H1 (cell line): Measurements from ENCODE around the gene FKBP10. TPM values are rescaled to one million over a fixed set of nuclear protein-coding genes. Genes with fewer than 3 reads are reported as not detected.

Source experiments
- CTCF ChIA-PET: fragments of 300-600 bp; sonication (Branson Sonifier 250); formaldehyde crosslinking; loops from one replicate; lab custom pipeline; 2021; ENCODE audit not compliant: partially characterized antibody; lab: Charles Lee
- POLR2A ChIA-PET: fragments of 300-600 bp; sonication (Branson Sonifier 250); formaldehyde crosslinking; loops from one replicate; lab custom pipeline; 2021; ENCODE audit warnings: inconsistent platforms; ENCODE audit not compliant: partially characterized antibody; lab: Charles Lee
- DNase-seq, 2 experiments: peaks; one replicate each; pipeline versions ENCODE4 v3.0.0 to v3.0.0-alpha.2; 2010 to 2022; ENCODE audit warnings: low spot score in 2 of 2, low read depth in 1 of 2, mixed read lengths in 1 of 2
- FAIRE-seq: peaks from 2 replicates; lab custom pipeline; 2011; peaks lifted over from hg19 to GRCh38; lab: Jason Lieb, UNC
- H2AFZ ChIP-seq: 2 replicates; pipeline ENCODE4 v1.8.1; 2012; ENCODE audit warnings: low read length, inconsistent platforms
- H2AK5ac ChIP-seq: 2 replicates; pipeline ENCODE4 v1.6.1; 2013; ENCODE audit warnings: low read depth, low read length
- H2BK120ac ChIP-seq: replicated peaks from 2 replicates; pipeline ENCODE3; 2013; ENCODE audit warnings: low read depth, low read length, inconsistent platforms
- H2BK12ac ChIP-seq: 2 replicates; pipeline ENCODE4 v1.6.1; 2013; ENCODE audit warnings: low read depth, low read length
- H2BK15ac ChIP-seq: 2 replicates; pipeline ENCODE4 v1.6.1; 2013; ENCODE audit warnings: low read length
- H2BK20ac ChIP-seq: 2 replicates; pipeline ENCODE4 v1.6.1; 2013; ENCODE audit warnings: low read length
- H2BK5ac ChIP-seq: 2 replicates; pipeline ENCODE4 v1.6.1; 2013; ENCODE audit warnings: low read depth, low read length
- H3K14ac ChIP-seq: 2 replicates; pipeline ENCODE4 v1.6.1; 2013; ENCODE audit warnings: inconsistent platforms; ENCODE audit not compliant: insufficient read length
- H3K18ac ChIP-seq: 2 replicates; pipeline ENCODE4 v1.6.1; 2013; ENCODE audit warnings: low read length; ENCODE audit errors: extremely low read depth
- H3K23ac ChIP-seq: 2 replicates; pipeline ENCODE4 v1.6.1; 2013; ENCODE audit warnings: inconsistent platforms; ENCODE audit not compliant: insufficient read length
- H3K23me2 ChIP-seq: 2 replicates; pipeline ENCODE4 v1.6.1; 2013; ENCODE audit warnings: low read depth, low read length
- H3K27ac ChIP-seq: 2 replicates; pipeline ENCODE4 v1.6.1; 2011; ENCODE audit warnings: low read depth, low read length, inconsistent platforms
- H3K27me3 ChIP-seq, 4 experiments: replicated peaks in 1 of 4; 1 replicate in 1 of 4; 2 replicates in 3 of 4; pipeline versions ENCODE4 v1.6.1 to v1.8.1; 2011 to 2013; ENCODE audit warnings: low read length in 3 of 4, mild to moderate bottlenecking in 3 of 4, inconsistent platforms in 2 of 4, mixed read lengths in 2 of 4, moderate library complexity in 1 of 4; ENCODE audit not compliant: control insufficient read depth in 3 of 4, insufficient read depth in 3 of 4; ENCODE audit errors: extremely low read depth in 1 of 4
- H3K36me3 ChIP-seq, 4 experiments: 2 replicates each; pipeline versions ENCODE4 v1.6.1 to v1.8.1; 2011 to 2013; ENCODE audit warnings: mild to moderate bottlenecking in 4 of 4, low read length in 3 of 4, moderate library complexity in 2 of 4, control low read depth in 1 of 4, inconsistent platforms in 1 of 4; ENCODE audit not compliant: insufficient read depth in 4 of 4, control insufficient read depth in 2 of 4
- H3K4ac ChIP-seq: replicated peaks from 2 replicates; pipeline ENCODE3; 2013; ENCODE audit warnings: low read length, low read depth, mixed read lengths, inconsistent platforms; ENCODE audit not compliant: insufficient read length
- H3K4me1 ChIP-seq, 4 experiments: replicated peaks in 1 of 4; 1 replicate in 1 of 4; 2 replicates in 3 of 4; pipeline versions ENCODE4 v1.6.1 to v1.8.1; 2011 to 2013; ENCODE audit warnings: low read length in 3 of 4, inconsistent platforms in 2 of 4, mixed read lengths in 1 of 4; ENCODE audit not compliant: insufficient read depth in 4 of 4, control insufficient read depth in 3 of 4
- H3K4me2 ChIP-seq, 2 experiments: 2 replicates each; pipeline versions ENCODE4 v1.6.1 to v1.8.1; 2011 to 2013; ENCODE audit warnings: low read depth in 2 of 2, low read length in 2 of 2, control low read depth in 1 of 2, inconsistent platforms in 1 of 2, mild to moderate bottlenecking in 1 of 2; ENCODE audit not compliant: insufficient read depth in 1 of 2
- H3K4me3 ChIP-seq, 4 experiments: fragments of 200-600, 300-600 bp in 1 of 4; sonication (generic), shearing (Covaris generic), sonication (Bioruptor Twin) in 1 of 4; 2 replicates each; pipeline versions ENCODE4 v1.5.1 to v1.8.1; 2011 to 2016; ENCODE audit warnings: low read length in 4 of 4, low read depth in 3 of 4, control low read depth in 2 of 4, inconsistent platforms in 2 of 4, mild to moderate bottlenecking in 2 of 4, mixed read lengths in 1 of 4, moderate library complexity in 1 of 4; ENCODE audit not compliant: insufficient read depth in 2 of 4; ENCODE audit errors: extremely low read depth in 1 of 4
- H3K56ac ChIP-seq: replicated peaks from 2 replicates; pipeline ENCODE3; 2013; ENCODE audit warnings: low read depth, mild to moderate bottlenecking, mixed read lengths, low read length, inconsistent platforms; ENCODE audit not compliant: insufficient read length
- H3K79me1 ChIP-seq: 2 replicates; pipeline ENCODE4 v1.6.1; 2013; ENCODE audit warnings: low read depth, low read length, control low read depth
- H3K79me2 ChIP-seq, 2 experiments: 2 replicates each; pipeline versions ENCODE4 v1.6.1 to v1.8.1; 2012 to 2013; ENCODE audit warnings: low read length in 2 of 2, mild to moderate bottlenecking in 2 of 2, inconsistent platforms in 1 of 2; ENCODE audit not compliant: insufficient read depth in 2 of 2, control insufficient read depth in 1 of 2
- H3K9ac ChIP-seq, 4 experiments: replicated peaks in 1 of 4; 1 replicate in 1 of 4; 2 replicates in 3 of 4; pipeline versions ENCODE4 v1.6.1 to v1.8.1; 2011 to 2013; ENCODE audit warnings: low read depth in 3 of 4, low read length in 3 of 4, control low read depth in 2 of 4, mild to moderate bottlenecking in 2 of 4, moderate library complexity in 2 of 4, inconsistent platforms in 1 of 4; ENCODE audit errors: extremely low read depth in 1 of 4
- H3K9me3 ChIP-seq, 2 experiments: 2 replicates each; pipeline versions ENCODE4 v1.6.1 to v1.8.1; 2012 to 2013; ENCODE audit warnings: mild to moderate bottlenecking in 2 of 2, moderate library complexity in 2 of 2, control low read depth in 1 of 2, inconsistent platforms in 1 of 2, low read depth in 1 of 2, low read length in 1 of 2, mixed read lengths in 1 of 2; ENCODE audit not compliant: insufficient read depth in 2 of 2
- H4K20me1 ChIP-seq, 2 experiments: replicated peaks in 1 of 2; 2 replicates each; pipeline versions ENCODE3 to v1.8.1; 2011 to 2013; ENCODE audit warnings: inconsistent platforms in 2 of 2, low read length in 2 of 2, mild to moderate bottlenecking in 1 of 2; ENCODE audit not compliant: insufficient read depth in 2 of 2, control insufficient read depth in 1 of 2
- H4K5ac ChIP-seq: 2 replicates; pipeline ENCODE4 v1.6.1; 2013; ENCODE audit warnings: low read length, low read depth, mixed read lengths, inconsistent platforms; ENCODE audit not compliant: insufficient read length
- H4K8ac ChIP-seq: 2 replicates; pipeline ENCODE4 v1.8.0; 2013; ENCODE audit warnings: mild to moderate bottlenecking, moderate library complexity, low read length, inconsistent platforms; ENCODE audit not compliant: insufficient read depth; ENCODE audit errors: extremely low read depth
- H4K91ac ChIP-seq: replicated peaks from 2 replicates; pipeline ENCODE3; 2013; ENCODE audit warnings: low read length, mixed read lengths, inconsistent platforms; ENCODE audit not compliant: insufficient read length
- BACH1 ChIP-seq: IDR thresholded peaks from 2 replicates; pipeline ENCODE4 v1.6.1; 2012; ENCODE audit warnings: low read length, improper control_type of control experiment
- CBX5 ChIP-seq: fragments of 300-800, 300-1000 bp; sonication (generic); IDR thresholded peaks from 2 replicates; pipeline ENCODE4 v1.7.1; 2016; ENCODE audit warnings: antibody characterized with exemption, low read length, low read depth
- CEBPB ChIP-seq: IDR thresholded peaks from 2 replicates; pipeline ENCODE4 v1.6.1; 2012; ENCODE audit warnings: low read depth, low read length
- HDAC6 ChIP-seq: IDR thresholded peaks from one replicate; pipeline ENCODE4 v1.7.1; 2012; ENCODE audit warnings: low read depth, mild to moderate bottlenecking, inconsistent platforms, low read length, moderate library complexity
- POU5F1 ChIP-seq: IDR thresholded peaks from 2 replicates; pipeline ENCODE4 v1.6.1; 2011; ENCODE audit warnings: low read depth, mild to moderate bottlenecking, low read length, moderate library complexity
- TCF12 ChIP-seq: IDR thresholded peaks from 2 replicates; pipeline ENCODE4 v1.6.1; 2011; ENCODE audit warnings: low read depth, mild to moderate bottlenecking, low read length
- WGBS, 2 experiments: shearing (Covaris generic) in 1 of 2; methylation state at CpG; one replicate each; pipeline versions ENCODE4 v1.1.6 to v1.1.7; 2013 to 2015; ENCODE audit warnings: low lambda C conversion rate in 2 of 2, mixed read lengths in 2 of 2, inconsistent platforms in 1 of 2, low coverage in 1 of 2, missing lambda C conversion rate in 1 of 2; ENCODE audit not compliant: insufficient replicate concordance in 2 of 2, insufficient coverage in 1 of 2, insufficient read length in 1 of 2; ENCODE audit errors: extremely low coverage in 1 of 2, missing lambda C conversion rate in 1 of 2; 5-methylcytosine and 5-hydroxymethylcytosine counted together
- polyA plus RNA-seq, 7 experiments: library from polyadenylated mRNA; depleted of rRNA in 3 of 7; stranded (reverse) in 5 of 7; unstranded in 2 of 7; fragments of >200 nt in 5 of 7; fragments of 200-250 nt in 2 of 7; gene quantifications; 1 replicate in 5 of 7; 2 replicates in 1 of 7; 4 replicates in 1 of 7; pipeline versions ENCODE4 v1.2.1 to v1.2.3, GENCODE V29; 2011 to 2013; ENCODE audit warnings: missing spikeins in 2 of 7, mixed read lengths in 2 of 7
- total RNA-seq: library from RNA; stranded (reverse); fragmentation: NEBNext Ultra II Directional; extraction: Animal tissue kit (Norgen Biotek cat#: 25700); gene quantifications from 2 replicates; pipeline ENCODE4 v1.2.1, GENCODE V29; 2021
- TF ChIP-seq, protein P1 (sequence below): IDR thresholded peaks from 2 replicates; pipeline ENCODE4 v1.6.1; 2011; ENCODE audit warnings: low read depth, mild to moderate bottlenecking, low read length; ENCODE audit not compliant: insufficient read depth
- TF ChIP-seq, protein P2 (sequence below): IDR thresholded peaks from 2 replicates; pipeline ENCODE4 v1.6.1; 2012; ENCODE audit warnings: inconsistent platforms

The FKBP10 gene
- total and polyA plus RNA-seq, 2 of the 8 experiments (the other 6 are each of a cell fraction or from before 2014, with no cell fraction given): 173 to 283 TPM

DNA sequence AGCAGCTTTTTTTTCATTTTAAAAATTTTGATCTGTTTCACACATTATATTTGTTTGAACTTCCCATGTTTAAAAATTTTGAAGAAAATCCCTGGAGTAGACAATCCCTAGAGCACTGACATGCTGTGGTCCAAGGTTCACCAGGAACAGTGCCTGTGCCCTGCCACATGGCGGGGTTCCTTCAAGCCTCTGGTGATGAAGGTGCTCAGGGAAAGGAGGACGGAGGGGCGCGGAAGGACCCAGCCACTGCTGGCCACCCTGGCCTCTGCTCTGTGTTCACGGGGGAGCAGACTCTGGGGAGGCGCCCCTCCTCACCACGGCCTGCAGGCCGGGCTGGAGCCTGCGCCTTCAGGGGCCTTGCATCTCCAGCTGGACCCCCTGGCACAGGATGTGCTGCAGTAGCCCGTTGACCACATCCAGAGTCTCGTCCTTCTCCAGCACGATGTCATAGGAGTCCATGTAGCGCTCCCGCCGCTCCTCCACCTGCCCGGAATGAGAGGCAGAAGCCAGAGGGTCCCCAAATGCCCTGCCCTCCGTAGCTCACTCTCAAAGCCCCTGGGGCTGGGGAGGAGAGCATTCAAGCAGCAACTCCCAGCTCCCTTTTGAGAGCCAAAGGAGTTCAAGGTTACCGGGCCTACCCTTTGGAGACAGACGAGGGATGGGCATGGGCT is 12.5 kb downstream of the FKBP10 start:
- H3K56ac ChIP-seq: no peak overlapping the region
- FAIRE-seq: no peak
- H3K9me3 ChIP-seq: no peaks in the 10 kb centered on the region
- 95% methylated on average over 17 of the region's 19 CpGs; no CpG with 5 or more reads in 1 of the 2 experiments for WGBS, 2 experiments
- H4K91ac ChIP-seq: no peak overlapping the region
- H3K4me1 ChIP-seq: peaks cover 0 to 2% (median 0%) of the 10 kb centered on the region in 4 experiments; a peak in 1 of 7 replicates
- ChIA-PET CTCF (interaction anchor here (1.1 to 1.8 kb wide), 5 partner anchors 11 to 23 kb away, joined by 3 to 9 read pairs (median 4); partner anchors contain the start of genes FKBP10 and P3H4), POLR2A (interaction anchor here (0.8 to 3.0 kb wide), 6 partner anchors 9 to 135 kb away, joined by 3 to 18 read pairs (median 6); partner anchors contain the start of gene NT5C3B)
- no peak overlapping the region for H2BK5ac ChIP-seq
- H2BK20ac ChIP-seq: no peak overlapping the region
- no peak overlapping the region for H3K18ac ChIP-seq
- no peak overlapping the region for H3K4me3 ChIP-seq
- H3K4me2 ChIP-seq: no peak overlapping the region
- H3K27ac ChIP-seq: no peak overlapping the region
- DNase-seq: no peak
- no peaks in the 10 kb centered on the region for H3K27me3 ChIP-seq
- no peak overlapping the region for H4K5ac ChIP-seq
- no peak overlapping the region for H4K8ac ChIP-seq
- no peak overlapping the region for H2AK5ac ChIP-seq
- no peaks in the 10 kb centered on the region; the same call in 1 of the 2 replicates for H3K23me2 ChIP-seq
- H2AFZ ChIP-seq: no peak overlapping the region
- H3K14ac ChIP-seq: no peak overlapping the region
- H2BK120ac ChIP-seq: no peak overlapping the region
- H3K9ac ChIP-seq: no peak overlapping the region
- H3K79me2 ChIP-seq: no peaks in the 10 kb centered on the region
- H3K23ac ChIP-seq: no peak overlapping the region
- no peak overlapping the region for H2BK12ac ChIP-seq
- no peak overlapping the region for H2BK15ac ChIP-seq
- H3K4ac ChIP-seq: no peak overlapping the region
- H3K79me1 ChIP-seq: no peaks in the 10 kb centered on the region
- peaks cover 7 to 58% (median 22%) of the 10 kb centered on the region in 4 experiments; a peak in 7 of 8 replicates for H3K36me3 ChIP-seq
- H4K20me1 ChIP-seq: peaks cover 1 to 6% of the 10 kb centered on the region in 2 experiments
- TF ChIP-seq CEBPB: no peak
- no peak for TF ChIP-seq HDAC6
- TF ChIP-seq, protein P1, sequence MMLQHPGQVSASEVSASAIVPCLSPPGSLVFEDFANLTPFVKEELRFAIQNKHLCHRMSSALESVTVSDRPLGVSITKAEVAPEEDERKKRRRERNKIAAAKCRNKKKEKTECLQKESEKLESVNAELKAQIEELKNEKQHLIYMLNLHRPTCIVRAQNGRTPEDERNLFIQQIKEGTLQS: no peak
- no peak for TF ChIP-seq TCF12
- TF ChIP-seq CBX5: no peak
- TF ChIP-seq, protein P2, sequence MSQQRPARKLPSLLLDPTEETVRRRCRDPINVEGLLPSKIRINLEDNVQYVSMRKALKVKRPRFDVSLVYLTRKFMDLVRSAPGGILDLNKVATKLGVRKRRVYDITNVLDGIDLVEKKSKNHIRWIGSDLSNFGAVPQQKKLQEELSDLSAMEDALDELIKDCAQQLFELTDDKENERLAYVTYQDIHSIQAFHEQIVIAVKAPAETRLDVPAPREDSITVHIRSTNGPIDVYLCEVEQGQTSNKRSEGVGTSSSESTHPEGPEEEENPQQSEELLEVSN: no peak
- no peak for TF ChIP-seq POU5F1
- no peak for TF ChIP-seq BACH1
